K562 (cell line): ENCODE results near the gene PAFAH1B2. TPM values are rescaled to one million over a fixed set of nuclear protein-coding genes. Genes with fewer than 3 reads are reported as not detected.
A peak's percentile ranks its signal among the peaks of the same experiment; 100 is the strongest.

Source experiments
- ATAC-seq: fragments of 200-7000 bp; cut with Tn5 transposase; 3 replicates; pipeline ENCODE4 v1.9.1; 2020; ENCODE audit warnings: moderate library complexity
- BruUV-seq: library from RNA; stranded (reverse); fragments of 400-500 nt; replicated peaks from 2 replicates; lab custom pipeline; 2021; lab: Mats Ljungman, UMichigan
- CTCF ChIA-PET: fragments of 300-600 bp; formaldehyde crosslinking; extraction: SDS; loops from one replicate; lab custom pipeline; 2021; ENCODE audit warnings: low intra/inter-chr PET ratio; lab: Yijun Ruan, JAX
- POLR2A ChIA-PET: fragments of 300-600, 350-650 bp; sonication (Branson Sonifier 250); formaldehyde crosslinking; extraction: SDS; loops from one replicate; lab custom pipeline; 2021; ENCODE audit warnings: antibody characterized with exemption, inconsistent platforms; lab: Yijun Ruan, JAX
- DNase-seq, 4 experiments: peaks; one replicate each; pipeline versions ENCODE4 v3.0.0 to v3.0.0-alpha.2; 2011 to 2018; ENCODE audit warnings: low spot score in 3 of 4, mixed read lengths in 3 of 4; ENCODE audit errors: extremely low read depth in 1 of 4
- FAIRE-seq: peaks from 2 replicates; lab custom pipeline; 2011; peaks lifted over from hg19 to GRCh38; lab: Jason Lieb, UNC
- H2AFZ ChIP-seq: 2 replicates; pipeline ENCODE4 v1.6.0; 2011; ENCODE audit warnings: low read depth, low read length, control low read depth, inconsistent platforms
- H3K27ac ChIP-seq: fragments of 200-600 bp; 3 replicates; pipeline ENCODE4 v1.8.0; 2011; ENCODE audit warnings: low read depth, mild to moderate bottlenecking, control low read depth, inconsistent platforms, low read length, moderate library complexity, mixed read lengths; ENCODE audit errors: extremely low read depth
- H3K27me3 ChIP-seq, 2 experiments: fragments of 300-600 bp in 1 of 2; 2 replicates in 1 of 2; 3 replicates in 1 of 2; pipeline versions ENCODE4 v1.6.0 to v1.8.0; 2011; ENCODE audit warnings: inconsistent platforms in 2 of 2, low read length in 2 of 2, mild to moderate bottlenecking in 1 of 2, mixed read lengths in 1 of 2, moderate library complexity in 1 of 2; ENCODE audit not compliant: control insufficient read depth in 2 of 2, insufficient read depth in 2 of 2
- H3K36me3 ChIP-seq: fragments of 300-600 bp; 3 replicates; pipeline ENCODE4 v1.8.0; 2011; ENCODE audit warnings: mild to moderate bottlenecking, low read length, inconsistent platforms; ENCODE audit not compliant: control insufficient read depth, insufficient read depth
- H3K4me1 ChIP-seq, 2 experiments: fragments of 200-600 bp in 1 of 2; replicated peaks in 1 of 2; 2 replicates in 1 of 2; 3 replicates in 1 of 2; pipeline versions ENCODE4 v1.5.1 to v1.8.0; 2011; ENCODE audit warnings: inconsistent platforms in 2 of 2, low read length in 2 of 2, mild to moderate bottlenecking in 1 of 2, mixed read lengths in 1 of 2, moderate library complexity in 1 of 2; ENCODE audit not compliant: control insufficient read depth in 2 of 2, insufficient read depth in 2 of 2
- H3K4me2 ChIP-seq: 2 replicates; pipeline ENCODE4 v1.6.1; 2011; ENCODE audit warnings: low read length, control low read depth, inconsistent platforms, mixed read lengths; ENCODE audit not compliant: insufficient read depth
- H3K4me3 ChIP-seq: fragments of 200-600 bp; sonication (generic), shearing (Covaris generic); 2 replicates; pipeline ENCODE4 v1.5.1; 2016; ENCODE audit warnings: control low read depth, inconsistent platforms
- H3K79me2 ChIP-seq: fragments of 200-600 bp; 3 replicates; pipeline ENCODE4 v1.8.0; 2011; ENCODE audit warnings: low read length, inconsistent platforms; ENCODE audit not compliant: control insufficient read depth, insufficient read depth
- H3K9ac ChIP-seq, 2 experiments: 2 replicates each; pipeline versions ENCODE4 v1.6.0 to v1.6.1; 2011; ENCODE audit warnings: low read depth in 2 of 2, low read length in 2 of 2, control low read depth in 1 of 2, inconsistent platforms in 1 of 2, mild to moderate bottlenecking in 1 of 2, mixed read lengths in 1 of 2; ENCODE audit not compliant: insufficient read depth in 1 of 2
- H3K9me1 ChIP-seq: one replicate; pipeline ENCODE4 v1.6.0; 2011; ENCODE audit warnings: inconsistent platforms, mild to moderate bottlenecking, low read length, moderate library complexity; ENCODE audit not compliant: control insufficient read depth, insufficient read depth
- H3K9me3 ChIP-seq: replicated peaks from 2 replicates; pipeline ENCODE4 v1.5.1; 2011; ENCODE audit warnings: low read depth, low read length, inconsistent platforms; ENCODE audit not compliant: control insufficient read depth, insufficient read depth
- H4K20me1 ChIP-seq: replicated peaks from 2 replicates; pipeline ENCODE4 v1.6.1; 2011; ENCODE audit warnings: low read length, inconsistent platforms, mixed read lengths; ENCODE audit not compliant: control insufficient read depth, insufficient read depth
- NRF1 ChIP-seq, 2 experiments: fragments of 450-650 bp; IDR thresholded peaks in 1 of 2; conservative IDR thresholded peaks in 1 of 2; 2 replicates each; pipeline ENCODE4 v1.6.1; 2014; ENCODE audit warnings: mild to moderate bottlenecking in 2 of 2
- PML ChIP-seq: IDR thresholded peaks from 2 replicates; pipeline ENCODE4 v1.6.1; 2012; ENCODE audit warnings: low read length, inconsistent platforms
- SIN3B ChIP-seq: fragments of 450-650 bp; IDR thresholded peaks from 2 replicates; pipeline ENCODE4 v1.6.1; 2017; ENCODE audit warnings: low read depth, mild to moderate bottlenecking, moderate library complexity
- WGBS: fragments of 100-300 bp; shearing (Covaris generic); methylation state at CpG from one replicate; pipeline ENCODE4 v1.1.6; 2016; ENCODE audit warnings: low coverage, mixed read lengths; ENCODE audit not compliant: insufficient coverage; ENCODE audit errors: missing lambda C conversion rate; 5-methylcytosine and 5-hydroxymethylcytosine counted together
- in situ Hi-C: fragments of 300-500 bp; cut with MboI; formaldehyde crosslinking; loops from 4 replicates; pipeline ENCODE4 v1.15.0; 2018; ENCODE audit warnings: inconsistent platforms, mixed read lengths
- intact Hi-C: fragments of 100-400 bp; cut with micrococcal nuclease; formaldehyde crosslinking; loops from 2 replicates; pipeline ENCODE4 v1.14.2; 2022
- polyA plus RNA-seq, 8 experiments: library from polyadenylated mRNA; depleted of rRNA in 4 of 8; stranded (reverse) in 5 of 8; unstranded in 3 of 8; fragments of >200 nt; fragmentation: Nextera tagmentation in 2 of 8; fragmentation: Illumina TruSeq in 1 of 8; extraction: Ambion mirVana in 2 of 8; extraction: Trizol in 1 of 8; gene quantifications; 2 replicates each; pipeline versions ENCODE4 v1.2.1 to v1.2.3, GENCODE V29; 2011 to 2014; ENCODE audit warnings: inconsistent platforms in 1 of 8, missing spikeins in 1 of 8
- total RNA-seq, 7 experiments: library from RNA; depleted of rRNA in 6 of 7; stranded (reverse); fragments of >200 nt in 6 of 7; fragmentation: Illumina TruSeq in 2 of 7; extraction: Trizol in 2 of 7; gene quantifications; 2 replicates each; pipeline versions ENCODE4 v1.2.1 to v1.2.3, GENCODE V29; 2011 to 2021; ENCODE audit warnings: low replicate concordance in 1 of 7

Gene PAFAH1B2
- total and polyA plus RNA-seq, 9 of the 15 experiments (the other 6 are each of a cell fraction or from before 2014, with no cell fraction given): 27.8 to 94.7 (median 64.9) TPM

- no peak for ATAC-seq
- Histone ChIP-seq H3K4me1 (peaks cover 0 to 23% of the 10 kb centered on the region in 2 experiments; a peak in 3 of 5 replicates), H3K9me3 (no peaks in the 10 kb centered on the region), H3K27ac (no peak overlapping the region), H4K20me1 (no peaks in the 10 kb centered on the region; the same call in 1 of the 2 replicates), H2AFZ (no peak overlapping the region), H3K9me1 (no peaks in the 10 kb centered on the region), H3K9ac (peak overlapping the region in 1 of 2 experiments; percentile 36; a peak in 2 of 4 replicates), H3K27me3 (no peaks in the 10 kb centered on the region), H3K4me3 (no peak overlapping the region), H3K79me2 (no peaks in the 10 kb centered on the region), H3K4me2 (no peak overlapping the region), H3K36me3 (peaks cover 10% of the 10 kb centered on the region; the same call in 1 of the 3 replicates)
- no peak for FAIRE-seq
- intact Hi-C loops (no loop called here), in situ Hi-C loops (no loop called here)
- no peak for DNase-seq
- ChIA-PET CTCF (no interaction called here), POLR2A (interaction anchor here (0.6 to 0.7 kb wide), 3 partner anchors 9 to 16 kb away, joined by 3 to 6 read pairs (median 3); no protein-coding TSS in a partner anchor)
- no TSS peak for BruUV-seq
- no peak for TF ChIP-seq PML
- TF ChIP-seq SIN3B: no peak
- TF ChIP-seq NRF1 (conservative IDR thresholded peaks at IDR 0.05 in 1 of 2, IDR thresholded peaks at IDR 0.05 in 1 of 2): no peak
- 70% methylated on average over 10 of the region's 14 CpGs for WGBS
Observed at GRCh38 chr11:117201658-117202305, 57.7 kb downstream of the PAFAH1B2 start.
